ENCODE data around the gene GBGT1. TPM values are rescaled to one million over a fixed set of nuclear protein-coding genes. Genes with fewer than 3 reads are reported as not detected.

GBGT1 gene
- total RNA-seq, 3 donors from 2014 or later = 14.8 to 21.3 (median 15.0) TPM

GRCh38 chr9:133154097-133154989 lies 9.4 kb downstream of the GBGT1 start:
- Histone ChIP-seq H3K4me3 (no peak overlapping the region), H3K4me1 (no peaks in the 10 kb centered on the region), H3K36me3 (no peaks in the 10 kb centered on the region), H3K27ac (no peak overlapping the region), H3K9me3 (no peaks in the 10 kb centered on the region), H3K27me3 (no peaks in the 10 kb centered on the region)
- intact Hi-C loops (cut with DNase I; ENCODE audit: low total_unique reads) = no loop called here
- TF ChIP-seq POLR2A (IDR thresholded peaks at IDR 0.05) (no peak), POLR2AphosphoS5 (IDR thresholded peaks at IDR 0.05) (no peak), CTCF (IDR thresholded peaks at IDR 0.05) (no peak)
- no peak for DNase-seq (ENCODE audit: low spot score in 2 of 2)

GRCh38 chr9:133153227-133154096 lies 10.3 kb downstream of the GBGT1 start:
- H3K4me1 ChIP-seq = no peaks in the 10 kb centered on the region
- TF ChIP-seq POLR2A (IDR thresholded peaks at IDR 0.05) = no peak
- TF ChIP-seq CTCF (IDR thresholded peaks at IDR 0.05) = no peak
- no peak for TF ChIP-seq POLR2AphosphoS5 (IDR thresholded peaks at IDR 0.05)
- intact Hi-C loops (cut with DNase I; ENCODE audit: low total_unique reads) = no loop called here
- no peak overlapping the region for H3K4me3 ChIP-seq
- DNase-seq (ENCODE audit: low spot score in 2 of 2) = no peak
- no peaks in the 10 kb centered on the region for H3K27me3 ChIP-seq
- no peak overlapping the region for H3K27ac ChIP-seq
- H3K9me3 ChIP-seq = no peaks in the 10 kb centered on the region
- H3K36me3 ChIP-seq = no peaks in the 10 kb centered on the region

DNA sequence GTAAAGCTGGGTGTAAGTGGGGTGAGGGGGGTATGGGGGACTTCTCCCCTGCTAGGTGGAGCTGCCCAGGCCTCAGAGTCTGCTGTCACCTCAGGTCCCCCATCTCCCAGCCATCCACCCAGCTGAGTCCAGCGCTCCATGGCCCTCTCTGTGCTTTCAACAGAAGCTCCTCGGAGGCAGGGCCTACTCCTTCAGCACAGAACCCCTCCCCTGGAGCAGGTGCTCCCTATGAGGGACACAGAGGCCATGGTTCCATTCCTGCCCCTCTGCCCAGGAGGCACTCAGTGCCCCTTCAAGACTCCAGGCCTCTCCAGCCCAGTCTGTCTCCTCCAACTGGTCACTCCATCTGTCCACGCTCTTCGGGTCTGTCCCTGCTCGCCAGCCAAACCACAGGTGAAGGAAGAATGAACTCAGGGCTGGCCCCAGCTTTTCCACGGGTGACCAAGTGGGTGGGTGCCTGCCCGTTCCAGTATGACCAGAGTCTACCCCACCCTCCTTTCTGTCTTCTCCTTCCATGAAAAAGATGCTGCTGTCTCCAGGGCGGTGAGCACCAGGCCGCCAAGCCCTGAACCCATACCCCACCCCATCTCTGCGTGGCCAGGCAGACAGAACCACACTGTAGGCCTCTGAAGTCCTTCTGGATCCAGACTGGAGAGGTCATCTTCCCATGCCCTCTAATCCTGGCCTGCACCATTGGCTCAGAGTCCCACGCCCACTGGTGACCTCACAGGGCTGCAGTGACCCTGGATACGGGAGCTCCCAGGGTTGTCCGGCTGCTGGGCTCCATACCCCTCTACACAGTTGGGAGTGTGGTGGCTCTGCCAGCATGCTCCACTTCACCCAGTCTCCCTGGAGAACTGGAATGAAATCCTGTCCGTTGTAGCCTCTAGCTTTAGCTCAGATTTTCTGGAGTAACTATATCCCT lies 11.9 kb downstream of the GBGT1 start:
- no peaks in the 10 kb centered on the region for H3K27me3 ChIP-seq
- intact Hi-C loops (cut with DNase I; ENCODE audit: low total_unique reads) = no loop called here
- no peak for DNase-seq (ENCODE audit: low spot score in 2 of 2)
- peaks cover 2 to 7% of the 10 kb centered on the region in 2 donors for H3K4me1 ChIP-seq
- no peaks in the 10 kb centered on the region for H3K36me3 ChIP-seq
- TF ChIP-seq CTCF (IDR thresholded peaks at IDR 0.05) (no peak), POLR2AphosphoS5 (IDR thresholded peaks at IDR 0.05) (no peak), POLR2A (IDR thresholded peaks at IDR 0.05) (no peak)
- H3K4me3 ChIP-seq = no peak overlapping the region
- H3K27ac ChIP-seq = peak overlapping the region in 1 of 2 donors; percentile 43
- H3K9me3 ChIP-seq = no peaks in the 10 kb centered on the region

GRCh38 chr9:133151041-133151440 lies 12.7 kb downstream of the GBGT1 start:
- peak overlapping the region in 1 of 2 donors; percentile 43 for H3K27ac ChIP-seq

More at GRCh38 chr9:133151041-133151440, 12.7 kb downstream of the GBGT1 start:
- H3K27me3 ChIP-seq = no peaks in the 10 kb centered on the region
- no peaks in the 10 kb centered on the region for H3K36me3 ChIP-seq
- TF ChIP-seq CTCF (IDR thresholded peaks at IDR 0.05) (no peak), POLR2A (IDR thresholded peaks at IDR 0.05) (no peak), POLR2AphosphoS5 (IDR thresholded peaks at IDR 0.05) (no peak)
- peaks cover 3 to 9% of the 10 kb centered on the region in 2 donors for H3K4me1 ChIP-seq
- H3K4me3 ChIP-seq = no peak overlapping the region
- intact Hi-C loops (cut with DNase I; ENCODE audit: low total_unique reads) = no loop called here
- no peaks in the 10 kb centered on the region for H3K9me3 ChIP-seq
- DNase-seq (ENCODE audit: low spot score in 2 of 2) = no peak

Data from breast epithelium (tissue), 4 donors.